Uterus (tissue), 4 donors: ENCODE measurements around the gene PRRT1B. TPM values are rescaled to one million over a fixed set of nuclear protein-coding genes. Genes with fewer than 3 reads are reported as not detected.

Experiments
- DNase-seq, 2 donors: peaks; one replicate each; pipeline ENCODE4 v3.0.0-alpha.2; 2019 to 2020
- H3K27ac ChIP-seq, 2 donors: fragments of 200-600 bp; sonication (generic); 1 replicate in 1 of 2; 2 replicates in 1 of 2; pipeline ENCODE4 v1.5.1; 2016 to 2018
- H3K27me3 ChIP-seq, 2 donors: fragments of 200-600 bp; sonication (generic); one replicate each; pipeline ENCODE4 v1.5.1; 2018 to 2019; ENCODE audit warnings: control low read depth in 1 of 2
- H3K36me3 ChIP-seq, 2 donors: fragments of 200-600 bp; sonication (generic); one replicate each; pipeline ENCODE4 v1.5.1; 2019; ENCODE audit warnings: control low read depth in 1 of 2
- H3K4me1 ChIP-seq, 2 donors: fragments of 200-600 bp; sonication (generic); one replicate each; pipeline ENCODE4 v1.5.1; 2018 to 2019; ENCODE audit warnings: control low read depth in 1 of 2
- H3K4me3 ChIP-seq, 2 donors: fragments of 200-600 bp; sonication (generic); 1 replicate in 1 of 2; 2 replicates in 1 of 2; pipeline ENCODE4 v1.5.1; 2018 to 2019; ENCODE audit warnings: mild to moderate bottlenecking in 1 of 2
- H3K9me3 ChIP-seq, 2 donors: fragments of 200-600 bp; sonication (generic); one replicate each; pipeline ENCODE4 v1.5.1; 2019; ENCODE audit warnings: control low read depth in 1 of 2
- POLR2A ChIP-seq, 2 donors: fragments of 450-650 bp; IDR thresholded peaks; one replicate each; pipeline ENCODE4 v1.6.1; 2016; ENCODE audit warnings: antibody characterized with exemption in 2 of 2, mild to moderate bottlenecking in 1 of 2, moderate library complexity in 1 of 2
- intact Hi-C: fragments of 100-400 bp; cut with DNase I; formaldehyde crosslinking; loops from one replicate; pipeline ENCODE4 v1.15.1; 2023; ENCODE audit warnings: low total_unique reads
- total RNA-seq, 4 donors: library from RNA; depleted of rRNA in 3 of 4; stranded (reverse); fragments of >200 nt in 3 of 4; gene quantifications; one replicate each; pipeline versions ENCODE4 v1.1.0 to v1.2.4, GENCODE V29; 2014 to 2023
- TF ChIP-seq, protein P1 (sequence below), 4 experiments: fragments of 200-600 bp in 2 of 4; fragments of 450-650 bp in 2 of 4; sonication (generic) in 2 of 4; IDR thresholded peaks; one replicate each; pipeline ENCODE4 v1.5.1; 2016 to 2019; ENCODE audit warnings: antibody characterized with exemption in 4 of 4, mild to moderate bottlenecking in 2 of 4, moderate library complexity in 1 of 4
- donor health status: DM: yes; HTN: yes; CAD: no.

The PRRT1B gene
- total RNA-seq, 4 donors from 2014 or later, result not detected

GRCh38 chr9:131521822-131522221 is 23.5 kb upstream of the PRRT1B start:
- DNase-seq, result no peak
- H3K9me3 ChIP-seq, result no peaks in the 10 kb centered on the region
- H3K4me1 ChIP-seq, result no peaks in the 10 kb centered on the region
- no peaks in the 10 kb centered on the region for H3K27me3 ChIP-seq
- TF ChIP-seq, protein P1, sequence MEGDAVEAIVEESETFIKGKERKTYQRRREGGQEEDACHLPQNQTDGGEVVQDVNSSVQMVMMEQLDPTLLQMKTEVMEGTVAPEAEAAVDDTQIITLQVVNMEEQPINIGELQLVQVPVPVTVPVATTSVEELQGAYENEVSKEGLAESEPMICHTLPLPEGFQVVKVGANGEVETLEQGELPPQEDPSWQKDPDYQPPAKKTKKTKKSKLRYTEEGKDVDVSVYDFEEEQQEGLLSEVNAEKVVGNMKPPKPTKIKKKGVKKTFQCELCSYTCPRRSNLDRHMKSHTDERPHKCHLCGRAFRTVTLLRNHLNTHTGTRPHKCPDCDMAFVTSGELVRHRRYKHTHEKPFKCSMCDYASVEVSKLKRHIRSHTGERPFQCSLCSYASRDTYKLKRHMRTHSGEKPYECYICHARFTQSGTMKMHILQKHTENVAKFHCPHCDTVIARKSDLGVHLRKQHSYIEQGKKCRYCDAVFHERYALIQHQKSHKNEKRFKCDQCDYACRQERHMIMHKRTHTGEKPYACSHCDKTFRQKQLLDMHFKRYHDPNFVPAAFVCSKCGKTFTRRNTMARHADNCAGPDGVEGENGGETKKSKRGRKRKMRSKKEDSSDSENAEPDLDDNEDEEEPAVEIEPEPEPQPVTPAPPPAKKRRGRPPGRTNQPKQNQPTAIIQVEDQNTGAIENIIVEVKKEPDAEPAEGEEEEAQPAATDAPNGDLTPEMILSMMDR (IDR thresholded peaks at IDR 0.05), result no peak
- TF ChIP-seq POLR2A (IDR thresholded peaks at IDR 0.05), result no peak
- H3K4me3 ChIP-seq, result no peak overlapping the region
- intact Hi-C loops, result no loop called here
- no peak overlapping the region for H3K27ac ChIP-seq
- no peaks in the 10 kb centered on the region for H3K36me3 ChIP-seq

- TF ChIP-seq, protein P1 (IDR thresholded peaks at IDR 0.05), result no peak
- no peak for TF ChIP-seq POLR2A (IDR thresholded peaks at IDR 0.05)
- intact Hi-C loops, result no loop called here
- Histone ChIP-seq H3K36me3 (no peaks in the 10 kb centered on the region), H3K4me3 (no peak overlapping the region), H3K27me3 (no peaks in the 10 kb centered on the region), H3K27ac (no peak overlapping the region), H3K4me1 (no peaks in the 10 kb centered on the region), H3K9me3 (no peaks in the 10 kb centered on the region)
- no peak for DNase-seq
These were observed 22.9 kb upstream of the PRRT1B start for GRCh38 chr9:131522257-131523085.

GRCh38 chr9:131523086-131523388 is 22.3 kb upstream of the PRRT1B start:
- Histone ChIP-seq H3K4me1 (no peaks in the 10 kb centered on the region), H3K36me3 (no peaks in the 10 kb centered on the region), H3K9me3 (no peaks in the 10 kb centered on the region), H3K27me3 (no peaks in the 10 kb centered on the region), H3K4me3 (no peak overlapping the region), H3K27ac (no peak overlapping the region)
- intact Hi-C loops, result no loop called here
- TF ChIP-seq POLR2A (IDR thresholded peaks at IDR 0.05), result no peak
- TF ChIP-seq, protein P1 (IDR thresholded peaks at IDR 0.05), result no peak
- no peak for DNase-seq

- no peak overlapping the region for H3K27ac ChIP-seq
- H3K9me3 ChIP-seq, result no peaks in the 10 kb centered on the region
- TF ChIP-seq, protein P1 (IDR thresholded peaks at IDR 0.05), result no peak
- no peak for TF ChIP-seq POLR2A (IDR thresholded peaks at IDR 0.05)
- no peaks in the 10 kb centered on the region for H3K36me3 ChIP-seq
- no peak overlapping the region for H3K4me3 ChIP-seq
- H3K4me1 ChIP-seq, result no peaks in the 10 kb centered on the region
- intact Hi-C loops, result no loop called here
- H3K27me3 ChIP-seq, result no peaks in the 10 kb centered on the region
- no peak for DNase-seq
These were observed 21.6 kb upstream of the PRRT1B start for GRCh38 chr9:131523451-131524435.
